HG03139 (cell line): Measurements from ENCODE around the gene NDUFA13.

Source experiments
- ATAC-seq: cut with Tn5 transposase; IDR thresholded peaks from one replicate; pipeline ENCODE4 v1.9.1; 2021; ENCODE audit not compliant: unreplicated experiment

NDUFA13 gene

GRCh38 chr19:19506592-19506991 is 9.4 kb upstream of the NDUFA13 start:
- ATAC-seq: no peak

GRCh38 chr19:19507354-19507753 is 8.7 kb upstream of the NDUFA13 start:
- ATAC-seq: no peak

- ATAC-seq: no peak
Observed at GRCh38 chr19:19508217-19508616, 7.8 kb upstream of the NDUFA13 start.

- ATAC-seq: no peak
Observed at GRCh38 chr19:19510432-19510831, 5.6 kb upstream of the NDUFA13 start.

- no peak for ATAC-seq
Observed at GRCh38 chr19:19513682-19514081, 2.3 kb upstream of the NDUFA13 start.

GRCh38 chr19:19514215-19514657 is 1.8 kb upstream of the NDUFA13 start:
- ATAC-seq: no peak

- no peak for ATAC-seq
Observed at GRCh38 chr19:19514881-19515641, 964 bp upstream of the NDUFA13 start, which contains the start of gene TSSK6. Gene TSSK6 (minus strand): TSS chr19:19515548. CDS start chr19:19515427, 121 bp downstream.

- ATAC-seq: no peak
Observed at GRCh38 chr19:19517235-19517619, 1.2 kb downstream of the NDUFA13 start.

GRCh38 chr19:19520989-19521388 is 5.0 kb downstream of the NDUFA13 start:
- ATAC-seq: no peak

GRCh38 chr19:19523177-19523576 is 7.2 kb downstream of the NDUFA13 start:
- ATAC-seq: no peak

- ATAC-seq: no peak
Observed at GRCh38 chr19:19524053-19524452, 8.0 kb downstream of the NDUFA13 start.

GRCh38 chr19:19525611-19526380 is 9.8 kb downstream of the NDUFA13 start:
- ATAC-seq: no peak

- no peak for ATAC-seq
Observed at GRCh38 chr19:19526581-19527370, 10.8 kb downstream of the NDUFA13 start.

- no peak for ATAC-seq
Observed at GRCh38 chr19:19527371-19527656, 11.3 kb downstream of the NDUFA13 start.

- no peak for ATAC-seq
Observed at GRCh38 chr19:19527674-19528625, 11.9 kb downstream of the NDUFA13 start.

GRCh38 chr19:19528721-19529490 is 12.9 kb downstream of the NDUFA13 start, which contains the start of gene YJEFN3:
Gene YJEFN3 (plus strand): TSS chr19:19528911. CDS start chr19:19528933, 22 bp downstream.
- ATAC-seq: no peak

- ATAC-seq: no peak
Observed at GRCh38 chr19:19529783-19530422, 13.9 kb downstream of the NDUFA13 start.

- no peak for ATAC-seq
Observed at GRCh38 chr19:19530423-19530804, 14.4 kb downstream of the NDUFA13 start.

GRCh38 chr19:19530889-19531288 is 14.9 kb downstream of the NDUFA13 start:
- no peak for ATAC-seq
